Skin of body (tissue), 2 donors: ENCODE measurements around the gene CCDC24. TPM values are rescaled to one million over a fixed set of nuclear protein-coding genes. Genes with fewer than 3 reads are reported as not detected.

ENCODE experiments used
- DNase-seq: peaks from one replicate; lab custom pipeline; 2025; lab: John Stamatoyannopoulos, UW
- total RNA-seq: library from RNA; depleted of rRNA; stranded (reverse); fragments of >200 nt; gene quantifications from one replicate; pipeline ENCODE4 v1.2.3, GENCODE V29; 2014

CCDC24 gene
- total RNA-seq, 1 donor from 2014 or later, result 2.0 TPM

DNA sequence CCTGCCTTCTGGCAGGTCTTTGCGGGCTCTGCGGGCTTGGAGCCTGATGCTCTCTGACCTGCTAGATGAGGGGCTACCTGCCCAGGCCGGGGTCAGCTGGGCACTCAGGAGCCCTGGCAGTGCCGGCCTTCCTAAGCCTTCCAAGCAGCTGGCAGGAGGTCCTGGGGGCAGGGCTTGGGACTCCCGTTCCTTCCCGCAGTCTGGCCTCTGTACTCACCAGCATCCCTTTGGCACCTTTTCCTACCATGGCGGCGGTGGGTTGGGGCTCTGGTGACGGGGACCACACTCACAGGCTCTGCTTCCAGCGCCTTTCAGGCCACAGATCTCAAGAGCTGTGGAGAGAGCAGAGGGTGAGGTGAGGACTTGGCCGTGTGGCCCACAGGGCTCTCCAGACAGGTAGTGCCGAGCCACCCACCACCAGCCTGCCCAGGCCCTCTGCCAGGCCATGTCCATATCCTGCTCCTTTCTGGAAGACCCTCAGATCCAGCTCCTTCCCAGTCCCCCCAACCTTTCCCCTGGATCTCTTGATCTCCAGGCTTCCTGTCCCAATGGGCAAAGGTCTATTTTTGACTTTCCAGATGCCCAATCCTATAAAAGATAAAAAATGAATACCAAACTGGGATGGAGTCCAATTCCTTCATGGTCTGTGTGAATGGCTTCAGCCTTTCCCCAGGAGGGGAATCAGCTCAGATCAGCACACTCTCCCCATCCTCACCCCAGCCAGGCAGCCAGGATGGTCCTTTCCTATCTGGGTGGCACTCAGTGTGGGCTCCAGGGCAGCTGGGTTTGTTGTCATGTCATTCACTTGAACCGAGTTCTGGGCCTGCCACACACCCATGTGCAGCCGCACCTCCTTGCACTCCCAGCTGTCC lies 32.9 kb downstream of the CCDC24 start:
- DNase-seq, result no peak

DNA sequence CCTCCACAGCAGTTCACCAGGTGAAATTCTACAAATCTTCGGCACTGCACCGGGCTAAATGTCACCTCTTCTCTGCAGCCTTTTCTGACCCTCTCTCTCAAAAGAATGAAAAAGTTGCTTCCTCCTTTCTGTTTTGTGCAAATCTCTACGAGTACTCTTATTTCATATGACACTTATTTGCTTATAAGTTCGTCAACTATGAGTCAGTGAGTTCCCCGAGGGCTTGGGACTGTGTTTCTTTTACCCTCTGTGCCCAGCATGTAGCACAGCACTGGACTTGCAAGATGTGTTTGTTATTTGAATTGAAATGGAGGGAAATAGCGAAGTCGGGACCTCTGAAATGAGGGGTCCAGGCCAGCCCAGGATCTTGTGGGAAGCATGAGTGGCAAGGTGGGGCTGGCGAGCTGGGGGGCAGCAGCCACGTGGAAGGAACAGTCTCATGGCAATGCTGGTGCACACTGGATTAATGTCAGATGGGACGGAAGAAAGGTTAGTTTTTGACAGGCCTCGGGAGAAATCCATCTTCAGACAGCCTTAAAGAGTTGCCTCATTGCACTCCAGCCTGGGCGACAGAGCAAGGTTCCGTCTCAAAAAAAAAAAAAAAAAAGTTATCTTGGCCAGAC lies 33.6 kb downstream of the CCDC24 start:
- DNase-seq, result no peak

DNA sequence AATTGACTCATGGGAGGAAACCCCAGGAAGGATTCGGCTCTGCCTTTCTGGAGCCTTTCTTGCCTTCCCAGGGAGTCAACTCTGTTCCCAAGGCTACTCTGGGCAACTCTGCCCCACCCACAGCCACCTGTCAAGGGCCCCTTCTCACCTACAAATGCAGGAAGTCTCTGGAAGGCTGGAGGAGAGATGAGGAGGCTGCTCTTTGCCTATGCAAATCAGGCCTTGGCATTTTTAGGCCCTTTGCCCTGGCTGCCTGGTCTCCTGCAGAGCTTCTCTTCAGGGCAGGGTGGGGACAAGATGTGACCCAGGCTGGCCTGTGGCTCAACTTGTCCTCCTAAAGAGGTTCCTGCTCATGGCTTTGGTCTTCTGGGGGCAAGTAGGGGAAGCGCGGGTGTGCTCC lies 34.4 kb downstream of the CCDC24 start:
- no peak for DNase-seq

DNA sequence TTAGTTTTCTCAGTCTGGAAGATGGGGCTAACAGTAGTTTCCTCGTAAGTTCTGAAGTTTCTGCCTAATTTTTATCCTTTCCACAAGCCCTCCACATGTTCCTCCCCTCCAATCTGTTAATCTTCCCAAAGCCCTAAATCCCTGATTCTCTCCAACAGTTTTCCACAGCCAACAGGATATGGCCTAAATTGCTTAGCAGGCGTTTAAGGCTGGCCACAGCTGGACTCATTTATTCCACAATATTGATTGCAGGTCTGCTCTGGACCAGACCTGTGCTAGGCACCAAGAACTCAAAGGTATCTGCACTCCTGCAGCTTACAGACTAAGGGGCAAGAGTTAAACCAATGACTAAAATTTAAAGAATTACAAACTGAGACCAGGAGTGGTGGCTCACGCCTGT lies 35.9 kb downstream of the CCDC24 start:
- DNase-seq, result no peak

DNA sequence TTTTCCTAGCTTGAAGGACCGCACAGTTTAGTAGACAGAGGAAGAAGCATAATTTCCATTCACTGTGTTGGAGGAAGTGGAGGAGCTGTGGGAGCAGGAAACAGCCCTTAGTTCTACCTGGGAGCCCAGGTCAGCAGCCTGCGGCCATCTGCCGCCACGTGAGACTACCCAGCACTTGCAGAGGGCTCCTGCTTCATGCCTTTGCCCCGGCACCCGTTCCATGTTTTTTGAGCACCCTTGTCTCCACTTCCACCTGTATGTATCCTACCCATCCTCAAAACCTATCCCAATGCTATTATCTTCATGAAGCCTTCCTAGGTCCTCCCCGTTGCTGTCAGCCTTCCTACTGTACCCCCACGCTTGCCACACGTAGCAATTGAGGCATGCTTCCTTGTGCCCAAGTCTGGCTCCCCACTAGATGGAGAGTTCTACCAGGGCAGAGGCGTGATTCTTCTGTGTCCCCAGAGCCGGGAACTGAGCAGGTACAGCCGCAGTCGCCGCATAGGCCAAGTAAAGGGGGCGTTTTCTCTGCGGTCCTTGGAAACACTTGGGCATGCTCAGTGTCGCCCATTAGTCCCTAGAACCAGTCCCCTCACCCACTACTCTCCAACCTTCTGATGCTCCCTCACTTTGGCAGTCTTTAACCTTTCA lies 38.0 kb downstream of the CCDC24 start:
- DNase-seq, result no peak

DNA sequence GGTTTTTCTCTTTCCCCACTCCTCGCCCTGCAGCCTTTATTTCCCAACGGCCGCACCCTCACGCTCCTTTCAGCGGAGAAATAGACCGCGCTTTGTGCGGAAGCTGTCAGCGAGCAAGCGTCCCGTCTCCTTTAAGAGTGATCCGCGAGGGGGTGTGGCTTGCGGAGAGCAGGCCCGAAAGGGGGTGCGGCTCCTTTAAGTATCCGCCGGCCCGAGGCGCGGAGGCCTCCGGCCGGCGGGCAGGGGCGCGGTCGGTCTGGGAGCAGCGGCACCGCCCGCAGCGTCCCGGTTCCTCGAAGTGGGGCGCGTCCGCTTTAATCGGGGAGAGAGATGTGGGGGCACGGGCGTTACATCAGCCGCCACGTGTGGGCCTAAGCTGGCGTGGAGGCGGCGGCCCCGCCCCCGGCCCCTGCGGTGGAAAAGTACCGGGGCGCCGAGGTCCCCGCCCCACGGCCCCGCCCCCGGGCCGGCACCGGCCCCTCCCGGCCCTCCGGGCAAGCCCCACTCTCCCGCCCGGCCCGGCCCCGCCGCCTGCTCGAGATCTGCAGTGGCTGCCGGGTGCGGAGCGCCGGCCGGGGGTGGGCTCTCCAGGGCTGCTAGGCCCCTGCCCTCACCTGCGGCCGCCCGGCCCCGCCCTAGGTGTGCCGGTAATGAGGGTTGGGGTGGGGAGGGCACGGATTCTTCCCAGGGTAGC lies 38.7 kb downstream of the CCDC24 start:
- peak; percentile 54 for DNase-seq

DNA sequence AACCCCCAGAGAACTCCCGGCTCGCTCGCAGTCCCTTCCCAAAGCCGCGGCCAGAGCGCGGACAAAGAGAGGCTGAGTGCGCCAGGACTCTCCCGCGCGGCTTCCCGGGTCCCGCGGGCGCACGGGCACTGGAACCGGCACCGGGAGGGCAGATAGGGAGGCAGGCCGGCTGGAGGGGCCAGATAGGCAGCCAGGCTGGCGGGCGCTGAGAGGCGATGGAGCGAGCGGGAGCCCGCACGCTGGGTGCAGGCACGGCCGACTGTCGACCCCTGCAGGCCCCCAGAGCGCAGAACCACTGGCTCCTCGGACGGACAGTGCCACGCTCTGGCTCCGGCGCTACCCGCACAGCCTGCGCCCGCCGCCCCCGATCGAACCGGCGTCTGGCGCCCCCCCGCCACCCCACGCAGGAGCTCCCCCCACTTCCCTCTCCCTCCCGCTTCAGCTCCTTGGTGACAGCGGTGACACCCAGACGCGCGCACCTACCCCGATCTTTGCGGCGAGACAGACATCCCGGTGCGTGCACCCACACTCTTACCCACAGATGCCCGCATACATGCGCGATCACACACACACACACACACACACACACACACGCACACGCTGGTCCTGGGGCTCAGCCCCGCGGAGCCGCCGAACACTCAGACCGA lies 39.3 kb downstream of the CCDC24 start:
- DNase-seq, result no peak

DNA sequence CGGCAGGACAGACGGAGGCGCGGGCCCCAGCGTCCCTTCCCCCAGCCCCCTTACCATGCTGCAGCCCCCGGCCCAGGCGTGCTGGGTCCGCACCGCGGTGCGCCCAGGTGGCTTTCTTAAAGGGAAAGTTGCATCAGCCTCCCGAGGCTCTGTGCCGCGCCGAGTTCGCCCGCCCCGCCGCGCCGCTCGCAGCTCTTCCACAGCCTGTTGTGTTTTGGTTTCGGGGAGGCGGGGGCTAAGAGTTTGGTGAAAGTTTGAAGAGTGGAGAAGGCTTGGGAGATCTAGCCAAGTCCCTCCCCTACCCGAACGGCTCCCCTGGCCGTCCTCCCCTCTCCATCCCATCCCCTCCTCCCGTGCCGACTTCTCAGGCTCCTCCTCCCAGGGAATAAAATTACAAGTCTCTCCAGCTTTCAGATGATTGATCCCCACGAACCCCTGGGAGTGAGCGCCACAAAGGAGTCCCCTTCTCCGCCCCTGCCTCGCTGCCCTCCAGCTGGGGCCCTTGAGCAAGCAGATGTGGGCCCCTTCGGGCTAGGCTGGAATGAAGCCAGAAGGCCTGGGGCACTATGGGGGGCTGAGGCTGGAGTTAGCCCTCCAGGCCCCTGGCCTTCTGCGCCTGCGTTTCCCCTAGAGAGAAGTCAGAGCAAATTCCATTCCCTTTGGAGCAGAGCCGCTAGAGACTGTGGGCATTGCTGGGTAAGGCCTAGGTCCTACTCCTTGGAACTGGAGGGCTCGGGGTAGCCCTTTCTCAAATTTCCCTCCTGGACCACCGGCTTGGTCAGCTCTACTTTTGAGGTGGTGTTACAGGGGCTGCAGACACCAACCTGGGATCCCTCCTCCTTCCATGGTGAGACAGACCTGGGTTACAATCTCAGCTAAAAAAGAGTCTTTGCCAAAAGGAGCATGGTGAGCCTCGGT lies 40.1 kb downstream of the CCDC24 start, which contains the start of gene SLC6A9:
SLC6A9 (minus strand) TSS at position 211 of the 918 bp plus-strand sequence. CDS start 7,185 bp downstream, outside the sequence.
- peak; percentile 61 for DNase-seq

DNA sequence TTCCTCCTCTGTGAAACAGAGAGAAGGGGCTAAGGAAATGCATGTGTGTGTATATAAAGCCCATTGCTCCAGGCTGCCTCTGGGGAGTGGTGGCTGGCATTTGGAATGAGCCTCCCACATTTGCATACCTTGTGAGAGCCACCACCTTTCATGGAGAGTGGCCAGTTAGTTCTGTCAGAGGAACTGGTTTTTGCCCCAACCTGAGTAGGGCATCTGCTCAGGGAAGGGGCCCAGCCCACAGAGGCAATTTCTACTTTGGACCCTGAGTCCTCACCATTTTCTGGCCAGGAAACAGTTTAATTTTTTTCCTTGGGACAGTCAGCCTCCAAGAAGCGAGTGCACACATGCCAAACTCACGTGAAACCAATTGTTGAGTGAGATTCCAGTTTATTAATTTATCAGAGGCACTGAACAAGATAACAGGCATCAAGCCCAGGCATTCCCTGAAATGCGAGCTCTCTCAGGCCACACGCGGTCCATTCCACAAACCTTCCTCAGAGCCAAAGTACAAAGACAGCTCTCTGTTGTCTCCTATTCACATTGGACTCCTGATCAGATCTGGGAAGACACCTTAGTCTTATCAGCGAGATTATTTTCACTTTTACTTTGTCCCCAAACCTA lies 40.9 kb downstream of the CCDC24 start:
- no peak for DNase-seq

DNA sequence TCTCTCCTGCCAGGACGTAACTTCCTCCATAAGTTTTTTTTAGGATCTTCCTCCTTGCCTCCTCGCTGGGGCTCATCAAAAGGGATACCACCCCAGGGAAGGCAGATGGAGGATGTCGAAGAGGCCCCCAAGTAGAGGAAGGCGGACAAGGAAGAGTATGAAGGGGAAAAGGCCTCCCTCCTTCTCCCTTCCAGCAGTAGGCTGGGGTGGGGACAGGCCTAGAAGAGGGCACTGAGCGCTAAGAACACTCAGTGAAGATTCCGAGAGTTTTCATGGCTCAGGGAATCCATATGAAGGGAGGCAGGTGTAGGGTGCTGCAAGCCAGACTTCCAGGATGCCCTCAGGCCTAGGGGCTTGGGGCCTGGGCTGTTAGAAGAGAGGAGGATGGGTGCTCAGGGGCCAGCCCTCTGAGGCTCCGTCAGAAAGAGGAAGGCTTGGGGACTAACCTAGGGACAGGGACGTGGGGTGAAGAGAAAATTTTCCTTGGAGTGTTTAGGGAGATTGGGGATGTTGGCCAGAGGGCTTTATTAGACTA lies 41.7 kb downstream of the CCDC24 start:
- DNase-seq, result no peak

DNA sequence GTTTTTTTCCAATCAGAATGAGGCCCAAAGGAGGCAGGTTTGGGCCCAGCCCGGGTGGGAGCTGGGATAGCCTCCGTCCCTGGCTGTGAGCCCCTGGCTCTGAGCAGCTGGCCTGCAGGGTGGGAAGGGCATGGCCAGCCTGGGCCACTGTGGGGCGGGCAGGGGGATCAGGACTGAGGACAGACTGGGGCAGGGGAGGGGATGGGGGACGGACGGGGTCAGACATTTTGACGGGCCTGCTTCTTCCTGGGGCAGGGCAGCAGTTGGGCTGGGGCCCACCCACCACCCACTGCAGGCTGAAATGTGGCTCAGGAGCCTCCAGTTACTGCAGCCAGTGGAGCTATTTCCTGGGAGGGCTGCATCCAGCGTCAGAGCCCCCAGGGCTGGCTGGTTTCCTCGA lies 42.4 kb downstream of the CCDC24 start:
- no peak for DNase-seq

DNA sequence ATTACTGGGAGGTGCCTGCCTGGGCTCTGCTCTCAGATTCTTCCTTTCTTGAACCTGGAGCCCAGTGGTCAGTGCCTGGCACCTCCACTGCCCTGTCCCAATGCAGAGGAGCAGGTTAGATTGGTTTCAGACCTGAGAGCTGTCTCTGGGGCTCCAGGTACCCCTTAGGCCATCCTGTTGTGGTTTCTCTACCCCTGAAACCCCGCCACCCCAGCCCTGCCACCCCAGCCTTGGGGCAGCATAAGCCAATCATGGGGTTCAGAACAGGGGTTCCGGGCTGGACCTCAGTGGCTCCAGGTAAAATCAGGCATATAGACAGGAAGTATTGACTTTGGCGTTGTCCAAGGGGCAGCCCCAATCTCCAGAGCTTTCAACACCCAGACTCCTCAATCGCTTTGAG lies 43.0 kb downstream of the CCDC24 start:
- DNase-seq, result no peak

DNA sequence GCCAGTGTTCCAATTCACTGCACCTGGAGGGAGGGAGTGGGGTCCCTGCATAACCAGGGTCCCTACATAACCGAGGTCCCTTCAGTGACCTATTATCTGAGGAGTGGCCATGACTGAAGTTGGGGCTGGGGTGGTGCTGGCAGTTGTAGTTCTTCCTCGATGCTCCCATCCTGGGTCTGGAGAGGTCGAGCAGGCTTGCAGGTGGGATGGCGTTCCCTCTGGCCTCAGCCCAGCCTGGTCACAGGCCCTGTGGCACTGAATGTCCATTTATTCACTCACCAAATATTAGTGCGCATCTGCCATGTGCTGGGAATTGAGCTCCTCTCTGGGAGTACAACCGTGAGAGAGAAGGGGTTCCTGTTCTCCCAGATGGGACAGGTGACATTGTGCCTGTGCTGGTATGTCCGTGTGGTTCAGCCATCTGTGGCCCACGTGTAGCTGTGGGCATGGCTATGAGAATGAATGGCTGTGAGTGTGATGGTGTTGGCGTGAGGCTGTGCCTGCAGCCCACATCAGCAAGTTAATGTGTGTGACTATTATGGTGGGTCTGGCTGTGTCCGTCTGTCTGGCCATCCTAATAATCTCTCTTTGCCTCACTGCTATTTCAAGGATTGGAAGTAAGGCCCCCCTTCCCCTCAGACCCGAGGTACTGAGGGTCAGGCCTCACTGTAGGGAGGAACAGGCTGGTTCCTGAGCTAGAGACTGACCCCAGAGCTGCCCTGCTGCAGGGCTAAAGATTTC lies 43.7 kb downstream of the CCDC24 start:
- no peak for DNase-seq

DNA sequence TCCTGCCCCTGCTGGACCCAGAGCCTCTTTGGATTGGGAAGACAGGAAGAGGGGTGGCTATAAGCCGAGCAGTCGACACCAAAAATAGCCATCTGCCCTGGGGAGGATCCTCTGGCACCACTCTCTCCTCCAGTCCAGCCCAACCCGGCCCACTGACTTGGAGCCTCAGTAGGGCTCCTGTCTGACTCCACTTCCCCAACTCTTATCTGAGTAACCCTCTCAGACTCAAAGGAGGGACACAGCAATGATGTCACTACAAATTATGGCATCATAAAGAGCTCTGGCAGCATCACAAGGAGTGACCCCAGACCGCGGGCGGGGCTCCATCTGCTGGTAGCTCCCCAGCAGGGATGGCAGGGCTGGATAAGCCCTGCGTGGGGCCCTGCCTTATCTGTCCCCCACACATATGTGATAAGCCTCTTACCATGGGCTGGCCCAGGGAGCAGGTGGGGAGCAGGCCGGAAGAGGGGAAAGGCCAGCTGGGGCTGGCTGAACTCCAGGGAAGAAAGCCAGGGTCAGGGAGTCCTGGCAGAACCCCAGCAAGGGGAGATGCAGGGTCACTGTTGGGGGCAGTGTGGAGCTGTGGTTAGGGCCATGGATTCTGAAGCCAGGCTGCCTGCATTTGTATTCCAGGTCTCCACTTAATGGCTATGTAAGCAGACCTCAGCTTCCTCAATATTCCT lies 44.5 kb downstream of the CCDC24 start:
- DNase-seq, result no peak

DNA sequence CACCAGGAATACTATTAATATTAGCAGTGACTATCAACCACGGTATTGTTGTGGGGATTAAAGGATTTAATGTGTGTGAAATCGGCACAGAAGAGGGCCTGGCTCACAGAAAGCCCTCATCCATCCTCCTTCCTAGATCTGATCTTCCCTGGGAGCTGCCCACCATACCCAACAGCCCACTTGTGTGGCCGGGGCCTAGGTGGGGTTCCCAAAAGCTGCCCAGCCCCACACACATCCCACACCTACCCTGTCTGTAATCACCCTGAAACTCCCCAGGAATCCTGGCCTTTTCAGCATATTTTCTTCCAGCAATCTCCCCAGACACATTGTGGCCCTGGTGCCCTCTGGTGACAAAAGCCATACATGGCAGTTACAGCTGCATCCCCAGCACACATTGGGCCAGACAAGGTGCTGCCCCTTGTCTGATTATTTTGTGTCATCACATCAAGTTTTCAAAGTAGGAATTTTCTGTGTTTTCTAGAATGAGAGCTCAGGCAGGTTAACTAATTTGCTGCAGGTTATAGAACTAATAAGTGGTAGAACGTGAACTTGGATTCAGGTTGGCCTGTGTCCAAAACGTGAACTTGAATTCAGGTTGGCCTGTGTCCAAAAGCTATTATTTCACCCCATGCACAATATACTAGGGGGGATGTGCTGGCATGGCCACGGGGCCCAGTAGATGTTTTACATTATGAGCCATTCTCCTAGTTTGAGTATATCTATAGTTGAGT lies 45.2 kb downstream of the CCDC24 start:
- peak; percentile 39 for DNase-seq

DNA sequence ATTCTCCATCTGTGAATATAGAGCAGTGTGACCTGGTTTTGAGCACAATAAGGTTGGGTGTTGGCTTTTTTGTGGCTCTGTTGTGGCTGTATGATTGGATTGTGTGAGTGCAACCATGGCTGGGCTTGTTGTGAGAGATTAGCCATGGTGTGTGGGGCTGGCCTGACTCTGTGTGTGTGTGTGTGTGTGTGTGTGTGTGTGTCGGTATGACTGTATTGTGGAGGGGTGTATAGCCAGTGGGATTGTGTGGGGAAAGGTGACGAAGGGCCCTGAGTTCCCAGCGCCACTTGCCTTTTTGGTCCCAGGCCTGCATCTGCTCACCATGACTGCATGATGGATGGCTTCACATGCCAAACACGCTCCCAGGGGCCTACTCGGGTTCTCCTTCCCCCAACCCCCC lies 45.8 kb downstream of the CCDC24 start:
- peak; percentile 31 for DNase-seq

DNA sequence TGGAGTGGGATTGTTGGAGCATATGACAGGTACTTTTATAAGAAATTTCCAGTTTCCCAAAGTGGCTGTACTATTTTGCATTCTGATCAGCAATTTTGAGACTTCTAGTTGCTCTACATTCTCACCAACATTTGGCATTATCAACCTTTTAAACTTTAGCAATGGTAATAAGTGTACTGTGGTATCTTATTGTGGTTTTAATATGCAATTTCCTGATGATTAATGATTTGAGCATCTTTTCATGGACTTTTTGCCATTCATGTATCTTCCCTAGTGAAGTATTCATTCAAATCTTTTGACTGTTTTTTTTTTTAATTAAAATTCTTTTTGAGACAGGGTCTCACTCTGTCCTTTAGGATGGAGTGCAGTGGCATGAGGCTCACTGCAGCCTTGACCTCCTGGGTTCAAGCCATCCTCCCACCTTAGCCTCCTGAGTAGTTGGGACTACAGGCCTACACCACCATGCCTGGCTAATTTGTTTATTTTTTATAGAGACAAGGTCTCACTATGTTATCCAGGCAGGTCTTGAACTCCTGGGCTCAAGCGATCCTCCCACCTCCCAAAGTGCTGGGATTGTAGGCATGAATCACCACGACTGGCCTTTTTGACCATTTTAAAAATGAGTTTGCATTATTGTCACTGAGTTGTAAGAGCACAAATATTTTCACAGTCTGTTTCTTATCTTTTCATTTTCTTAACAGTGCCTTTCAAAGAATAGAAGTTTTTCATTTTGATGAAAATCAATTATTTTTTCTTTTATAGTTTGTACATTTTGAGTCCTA lies 47.7 kb downstream of the CCDC24 start:
- no peak for DNase-seq
